ENCODE measurements around the gene RHOB. TPM values are rescaled to one million over a fixed set of nuclear protein-coding genes. Genes with fewer than 3 reads are reported as not detected.

RHOB gene
- total and polyA plus RNA-seq, 2 of the 13 experiments (the other 11 are each of a cell fraction or from before 2014, with no cell fraction given) = 192 to 268 TPM

- peak overlapping the region in 2 of 3 experiments; percentile 7 to 32; a peak in 2 of 6 replicates for H3K4me3 ChIP-seq (replicated peaks in 1 of 3; ENCODE audit: insufficient read depth in 1 of 3, low read depth in 2 of 3, low read length in 3 of 3)
- no peak for FAIRE-seq
- no peak overlapping the region for H3K27ac ChIP-seq (ENCODE audit: extremely low read length, insufficient read depth, low read length)
- peaks cover 1 to 17% of the 10 kb centered on the region in 2 experiments; a peak in 1 of 5 replicates for H3K27me3 ChIP-seq (ENCODE audit: control insufficient read depth in 1 of 2, insufficient read depth in 2 of 2, low read length in 2 of 2)
- ATAC-seq = peak; percentile 79
- H3K4me2 ChIP-seq (ENCODE audit: low read depth, low read length) = peak overlapping the region; percentile 62
- peak; percentile 64 for DNase-seq (ENCODE audit: low spot score)
- in situ Hi-C loops (cut with HindIII; ENCODE audit: extremely low pct_ligation_motif_present, low pct_unique_long_range_greater_than_20kb) = no loop called here
- POLR2A ChIA-PET = interaction anchor here (0.8 to 10.1 kb wide), 4 partner anchors 33 to 101 kb away, joined by 4 to 97 read pairs (median 6); partner anchors contain the start of gene RHOB
- no peaks in the 10 kb centered on the region for H4K20me1 ChIP-seq (ENCODE audit: insufficient read depth, low read length)
- no peaks in the 10 kb centered on the region for H3K9me3 ChIP-seq (ENCODE audit: low read length)
- peaks cover 88% of the 10 kb centered on the region for H3K4me1 ChIP-seq (ENCODE audit: insufficient read depth, low read length)
- H3K36me3 ChIP-seq (replicated peaks in 1 of 2; ENCODE audit: control insufficient read depth in 1 of 2, insufficient read depth in 2 of 2, low read length in 2 of 2) = no peaks in the 10 kb centered on the region
- H3K9ac ChIP-seq (ENCODE audit: insufficient read depth, low read depth, low read length) = no peak overlapping the region
- H2AFZ ChIP-seq (ENCODE audit: low read length) = no peak overlapping the region
- no peaks in the 10 kb centered on the region for H3K79me2 ChIP-seq (ENCODE audit: insufficient read depth, low read length)
- CTCF ChIA-PET (ENCODE audit: low intra/inter-chr PET ratio, low total read pairs) = no interaction called here
- intact Hi-C loops (cut with micrococcal nuclease; ENCODE audit: unreplicated experiment) = loop anchor here (5.0 kb wide), 1 partner anchor 45 kb away; no protein-coding TSS in a partner anchor
- BruUV-seq (replicated peaks) = no TSS peak
- 16% methylated on average over 15 of the region's 15 CpGs for WGBS (ENCODE audit: low lambda C conversion rate)
- TF ChIP-seq MAF1 (CRISPR knock-in tag; IDR thresholded peaks at IDR 0.05; ENCODE audit: borderline replicate concordance) = no peak
- TF ChIP-seq ZNF12 (CRISPR knock-in tag; IDR thresholded peaks at IDR 0.05) = no peak
- TF ChIP-seq ZNF292 (CRISPR knock-in tag; IDR thresholded peaks at IDR 0.05; ENCODE audit: borderline replicate concordance, low read depth) = 0 out of 2 replicates have a peak, but pooled peaks have one; percentile 57
- peak; percentile 42; the same call in 1 of the 2 replicates for TF ChIP-seq ZFP91 (CRISPR knock-in tag; IDR thresholded peaks at IDR 0.05; ENCODE audit: borderline replicate concordance)
- 0 out of 2 replicates have a peak, but pooled peaks have one; percentile 73 for TF ChIP-seq ZNF44 (CRISPR knock-in tag; IDR thresholded peaks at IDR 0.05)
- no peak for TF ChIP-seq ZNF75D (CRISPR knock-in tag; IDR thresholded peaks at IDR 0.05; ENCODE audit: borderline replicate concordance)
- no peak for TF ChIP-seq ZFP1 (CRISPR knock-in tag; IDR thresholded peaks at IDR 0.05)
- no peak for TF ChIP-seq JDP2 (CRISPR knock-in tag; IDR thresholded peaks at IDR 0.05; ENCODE audit: borderline replicate concordance)
- peak; percentile 16; the same call in 1 of the 2 replicates for TF ChIP-seq SOX5 (CRISPR knock-in tag; IDR thresholded peaks at IDR 0.05; ENCODE audit: borderline replicate concordance)
- peak; percentile 30; the same call in 1 of the 2 replicates for TF ChIP-seq IKZF5 (CRISPR knock-in tag; IDR thresholded peaks at IDR 0.05)
- TF ChIP-seq ZNF263 (CRISPR knock-in tag; IDR thresholded peaks at IDR 0.05) = no peak
- 0 out of 2 replicates have a peak, but pooled peaks have one; percentile 32 for TF ChIP-seq GFI1 (CRISPR knock-in tag; IDR thresholded peaks at IDR 0.05; ENCODE audit: borderline replicate concordance)
- no peak for TF ChIP-seq LRRFIP1 (CRISPR knock-in tag; conservative IDR thresholded peaks at IDR 0.05)
- TF ChIP-seq CSRNP2 (CRISPR knock-in tag; conservative IDR thresholded peaks at IDR 0.05; ENCODE audit: low read depth) = no peak
- peak; percentile 89 for TF ChIP-seq FOSL2 (CRISPR knock-in tag; IDR thresholded peaks at IDR 0.05)
- no peak for TF ChIP-seq HNRNPK (IDR thresholded peaks at IDR 0.05; ENCODE audit: low read depth, low read length, poor library complexity, severe bottlenecking)
These were observed 45.1 kb downstream of the RHOB start for GRCh38 chr2:20491739-20492531.
